K562 (cell line): ENCODE measurements around the gene TSPYL6. TPM values are rescaled to one million over a fixed set of nuclear protein-coding genes. Genes with fewer than 3 reads are reported as not detected.

Source experiments
- ATAC-seq: fragments of 200-7000 bp; cut with Tn5 transposase; 3 replicates; pipeline ENCODE4 v1.9.1; 2020; ENCODE audit warnings: moderate library complexity
- BruUV-seq: library from RNA; stranded (reverse); fragments of 400-500 nt; replicated peaks from 2 replicates; lab custom pipeline; 2021; lab: Mats Ljungman, UMichigan
- CTCF ChIA-PET: fragments of 300-600 bp; formaldehyde crosslinking; extraction: SDS; loops from one replicate; lab custom pipeline; 2021; ENCODE audit warnings: low intra/inter-chr PET ratio; lab: Yijun Ruan, JAX
- POLR2A ChIA-PET: fragments of 300-600, 350-650 bp; sonication (Branson Sonifier 250); formaldehyde crosslinking; extraction: SDS; loops from one replicate; lab custom pipeline; 2021; ENCODE audit warnings: antibody characterized with exemption, inconsistent platforms; lab: Yijun Ruan, JAX
- DNase-seq, 4 experiments: peaks; one replicate each; pipeline versions ENCODE4 v3.0.0 to v3.0.0-alpha.2; 2011 to 2018; ENCODE audit warnings: low spot score in 3 of 4, mixed read lengths in 3 of 4; ENCODE audit errors: extremely low read depth in 1 of 4
- FAIRE-seq: peaks from 2 replicates; lab custom pipeline; 2011; peaks lifted over from hg19 to GRCh38; lab: Jason Lieb, UNC
- H2AFZ ChIP-seq: 2 replicates; pipeline ENCODE4 v1.6.0; 2011; ENCODE audit warnings: low read depth, low read length, control low read depth, inconsistent platforms
- H3K27ac ChIP-seq: fragments of 200-600 bp; 3 replicates; pipeline ENCODE4 v1.8.0; 2011; ENCODE audit warnings: low read depth, mild to moderate bottlenecking, control low read depth, inconsistent platforms, low read length, moderate library complexity, mixed read lengths; ENCODE audit errors: extremely low read depth
- H3K27me3 ChIP-seq, 2 experiments: fragments of 300-600 bp in 1 of 2; 2 replicates in 1 of 2; 3 replicates in 1 of 2; pipeline versions ENCODE4 v1.6.0 to v1.8.0; 2011; ENCODE audit warnings: inconsistent platforms in 2 of 2, low read length in 2 of 2, mild to moderate bottlenecking in 1 of 2, mixed read lengths in 1 of 2, moderate library complexity in 1 of 2; ENCODE audit not compliant: control insufficient read depth in 2 of 2, insufficient read depth in 2 of 2
- H3K36me3 ChIP-seq: fragments of 300-600 bp; 3 replicates; pipeline ENCODE4 v1.8.0; 2011; ENCODE audit warnings: mild to moderate bottlenecking, low read length, inconsistent platforms; ENCODE audit not compliant: control insufficient read depth, insufficient read depth
- H3K4me1 ChIP-seq, 2 experiments: fragments of 200-600 bp in 1 of 2; replicated peaks in 1 of 2; 2 replicates in 1 of 2; 3 replicates in 1 of 2; pipeline versions ENCODE4 v1.5.1 to v1.8.0; 2011; ENCODE audit warnings: inconsistent platforms in 2 of 2, low read length in 2 of 2, mild to moderate bottlenecking in 1 of 2, mixed read lengths in 1 of 2, moderate library complexity in 1 of 2; ENCODE audit not compliant: control insufficient read depth in 2 of 2, insufficient read depth in 2 of 2
- H3K4me2 ChIP-seq: 2 replicates; pipeline ENCODE4 v1.6.1; 2011; ENCODE audit warnings: low read length, control low read depth, inconsistent platforms, mixed read lengths; ENCODE audit not compliant: insufficient read depth
- H3K4me3 ChIP-seq: fragments of 200-600 bp; sonication (generic), shearing (Covaris generic); 2 replicates; pipeline ENCODE4 v1.5.1; 2016; ENCODE audit warnings: control low read depth, inconsistent platforms
- H3K79me2 ChIP-seq: fragments of 200-600 bp; 3 replicates; pipeline ENCODE4 v1.8.0; 2011; ENCODE audit warnings: low read length, inconsistent platforms; ENCODE audit not compliant: control insufficient read depth, insufficient read depth
- H3K9ac ChIP-seq, 2 experiments: 2 replicates each; pipeline versions ENCODE4 v1.6.0 to v1.6.1; 2011; ENCODE audit warnings: low read depth in 2 of 2, low read length in 2 of 2, control low read depth in 1 of 2, inconsistent platforms in 1 of 2, mild to moderate bottlenecking in 1 of 2, mixed read lengths in 1 of 2; ENCODE audit not compliant: insufficient read depth in 1 of 2
- H3K9me1 ChIP-seq: one replicate; pipeline ENCODE4 v1.6.0; 2011; ENCODE audit warnings: inconsistent platforms, mild to moderate bottlenecking, low read length, moderate library complexity; ENCODE audit not compliant: control insufficient read depth, insufficient read depth
- H3K9me3 ChIP-seq: replicated peaks from 2 replicates; pipeline ENCODE4 v1.5.1; 2011; ENCODE audit warnings: low read depth, low read length, inconsistent platforms; ENCODE audit not compliant: control insufficient read depth, insufficient read depth
- H4K20me1 ChIP-seq: replicated peaks from 2 replicates; pipeline ENCODE4 v1.6.1; 2011; ENCODE audit warnings: low read length, inconsistent platforms, mixed read lengths; ENCODE audit not compliant: control insufficient read depth, insufficient read depth
- CBX3 ChIP-seq, 2 experiments: IDR thresholded peaks; 1 replicate in 1 of 2; 2 replicates in 1 of 2; pipeline ENCODE4 v1.6.1; 2012; ENCODE audit warnings: inconsistent platforms in 2 of 2, low read length in 2 of 2, borderline replicate concordance in 1 of 2, control low read depth in 1 of 2
- E4F1 ChIP-seq: fragments of 250-450 bp; sonication (Bioruptor Pico); IDR thresholded peaks from 2 replicates; pipeline ENCODE4 v1.5.0; 2021; ENCODE audit warnings: mild to moderate bottlenecking, borderline replicate concordance
- HNRNPL ChIP-seq: fragments of 200-400 bp; formaldehyde crosslinking; IDR thresholded peaks from 2 replicates; pipeline ENCODE4 v1.6.1; 2017; ENCODE audit warnings: low read depth, mild to moderate bottlenecking, low read length
- MAZ ChIP-seq, 2 experiments: fragments of 450-650 bp in 1 of 2; sonication (generic) in 1 of 2; formaldehyde crosslinking; IDR thresholded peaks in 1 of 2; conservative IDR thresholded peaks in 1 of 2; 2 replicates each; pipeline versions ENCODE4 v1.4.0 to v1.5.0; 2020; ENCODE audit warnings: mild to moderate bottlenecking in 1 of 2, missing genetic modification reagents in 1 of 2
- TCFL5 ChIP-seq: fragments of 250-450 bp; sonication (Bioruptor Pico); conservative IDR thresholded peaks from 2 replicates; pipeline ENCODE4 v1.6.1; 2021; ENCODE audit warnings: mild to moderate bottlenecking, moderate library complexity, matching md5 sums
- ZNF764 ChIP-seq: fragments of 250-450 bp; sonication (Bioruptor Pico); IDR thresholded peaks from 2 replicates; pipeline ENCODE4 v1.4.0; 2020; ENCODE audit warnings: low read depth, mild to moderate bottlenecking, moderate library complexity
- WGBS: fragments of 100-300 bp; shearing (Covaris generic); methylation state at CpG from one replicate; pipeline ENCODE4 v1.1.6; 2016; ENCODE audit warnings: low coverage, mixed read lengths; ENCODE audit not compliant: insufficient coverage; ENCODE audit errors: missing lambda C conversion rate; 5-methylcytosine and 5-hydroxymethylcytosine counted together
- in situ Hi-C: fragments of 300-500 bp; cut with MboI; formaldehyde crosslinking; loops from 4 replicates; pipeline ENCODE4 v1.15.0; 2018; ENCODE audit warnings: inconsistent platforms, mixed read lengths
- intact Hi-C: fragments of 100-400 bp; cut with micrococcal nuclease; formaldehyde crosslinking; loops from 2 replicates; pipeline ENCODE4 v1.14.2; 2022
- polyA plus RNA-seq, 8 experiments: library from polyadenylated mRNA; depleted of rRNA in 4 of 8; stranded (reverse) in 5 of 8; unstranded in 3 of 8; fragments of >200 nt; fragmentation: Nextera tagmentation in 2 of 8; fragmentation: Illumina TruSeq in 1 of 8; extraction: Ambion mirVana in 2 of 8; extraction: Trizol in 1 of 8; gene quantifications; 2 replicates each; pipeline versions ENCODE4 v1.2.1 to v1.2.3, GENCODE V29; 2011 to 2014; ENCODE audit warnings: inconsistent platforms in 1 of 8, missing spikeins in 1 of 8
- total RNA-seq, 7 experiments: library from RNA; depleted of rRNA in 6 of 7; stranded (reverse); fragments of >200 nt in 6 of 7; fragmentation: Illumina TruSeq in 2 of 7; extraction: Trizol in 2 of 7; gene quantifications; 2 replicates each; pipeline versions ENCODE4 v1.2.1 to v1.2.3, GENCODE V29; 2011 to 2021; ENCODE audit warnings: low replicate concordance in 1 of 7

TSPYL6 gene
- total and polyA plus RNA-seq, 9 of the 15 experiments (the other 6 are each of a cell fraction or from before 2014, with no cell fraction given), result 1.5 to 10.1 (median 7.6) TPM

GRCh38 chr2:54237428-54237827, 18.6 kb downstream of the TSPYL6 start:
- Histone ChIP-seq H2AFZ (no peak overlapping the region), H3K36me3 (peaks cover 8% of the 10 kb centered on the region; the same call in 1 of the 3 replicates), H3K27ac (no peak overlapping the region), H3K9me1 (no peaks in the 10 kb centered on the region), H3K9me3 (no peaks in the 10 kb centered on the region), H3K79me2 (no peaks in the 10 kb centered on the region), H4K20me1 (no peaks in the 10 kb centered on the region), H3K27me3 (no peaks in the 10 kb centered on the region), H3K4me1 (no peaks in the 10 kb centered on the region), H3K4me2 (no peak overlapping the region), H3K9ac (no peak overlapping the region), H3K4me3 (no peak overlapping the region)
- no peak for DNase-seq
- ATAC-seq, result no peak
- POLR2A ChIA-PET, result interaction anchor here (1.0 kb wide), 1 partner anchor 74 kb away, joined by 3 read pairs; no protein-coding TSS in a partner anchor
- CTCF ChIA-PET, result no interaction called here
- WGBS, result 49% methylated on average over 2 of the region's 2 CpGs
- BruUV-seq, result no TSS peak
- TF ChIP-seq HNRNPL (no peak), TCFL5 (CRISPR knock-in tag) (no peak), MAZ (CRISPR knock-in tag; conservative IDR thresholded peaks at IDR 0.05 in 1 of 2, IDR thresholded peaks at IDR 0.05 in 1 of 2) (no peak), ZNF764 (CRISPR knock-in tag) (no peak), CBX3 (IDR thresholded peaks at IDR 0.05; ENCODE audit: borderline replicate concordance in 1 of 2, low read length in 2 of 2) (0 out of 3 replicates have a peak, but pooled peaks of 1 of the 2 experiments have one; percentile 28), E4F1 (CRISPR knock-in tag) (no peak)
- intact Hi-C loops (no loop called here), in situ Hi-C loops (no loop called here)
- no peak for FAIRE-seq
